A673 (cell line): Measurements from ENCODE around the gene NPIPA5.

Experiments
- CTCF ChIP-seq: fragments of 300-800, 200-600 bp; sonication (generic); conservative IDR thresholded peaks from 2 replicates; pipeline ENCODE4 v1.5.1; 2017; ENCODE audit warnings: low read depth, mild to moderate bottlenecking, antibody characterized with exemption, low read length, moderate library complexity, mixed read lengths
- EZH2 ChIP-seq: fragments of 200-600 bp; sonication (generic); IDR thresholded peaks from 2 replicates; pipeline ENCODE4 v1.6.1; 2017; ENCODE audit warnings: borderline replicate concordance, low read depth, mild to moderate bottlenecking, mixed read lengths, antibody characterized with exemption, low read length; ENCODE audit not compliant: poor library complexity, severe bottlenecking

- TF ChIP-seq CTCF (no peak), EZH2 (no peak)
These were observed 21.2 kb upstream of the NPIPA5 start for GRCh38 chr16:15399317-15399716.
